K562 (cell line): ENCODE data around the gene SCAPER. TPM values are rescaled to one million over a fixed set of nuclear protein-coding genes. Genes with fewer than 3 reads are reported as not detected.

Source experiments
- ATAC-seq: fragments of 200-7000 bp; cut with Tn5 transposase; 3 replicates; pipeline ENCODE4 v1.9.1; 2020; ENCODE audit warnings: moderate library complexity
- BruUV-seq: library from RNA; stranded (reverse); fragments of 400-500 nt; replicated peaks from 2 replicates; lab custom pipeline; 2021; lab: Mats Ljungman, UMichigan
- CTCF ChIA-PET: fragments of 300-600 bp; formaldehyde crosslinking; extraction: SDS; loops from one replicate; lab custom pipeline; 2021; ENCODE audit warnings: low intra/inter-chr PET ratio; lab: Yijun Ruan, JAX
- POLR2A ChIA-PET: fragments of 300-600, 350-650 bp; sonication (Branson Sonifier 250); formaldehyde crosslinking; extraction: SDS; loops from one replicate; lab custom pipeline; 2021; ENCODE audit warnings: antibody characterized with exemption, inconsistent platforms; lab: Yijun Ruan, JAX
- DNase-seq, 4 experiments: peaks; one replicate each; pipeline versions ENCODE4 v3.0.0 to v3.0.0-alpha.2; 2011 to 2018; ENCODE audit warnings: low spot score in 3 of 4, mixed read lengths in 3 of 4; ENCODE audit errors: extremely low read depth in 1 of 4
- FAIRE-seq: peaks from 2 replicates; lab custom pipeline; 2011; peaks lifted over from hg19 to GRCh38; lab: Jason Lieb, UNC
- H2AFZ ChIP-seq: 2 replicates; pipeline ENCODE4 v1.6.0; 2011; ENCODE audit warnings: low read depth, low read length, control low read depth, inconsistent platforms
- H3K27ac ChIP-seq: fragments of 200-600 bp; 3 replicates; pipeline ENCODE4 v1.8.0; 2011; ENCODE audit warnings: low read depth, mild to moderate bottlenecking, control low read depth, inconsistent platforms, low read length, moderate library complexity, mixed read lengths; ENCODE audit errors: extremely low read depth
- H3K27me3 ChIP-seq, 2 experiments: fragments of 300-600 bp in 1 of 2; 2 replicates in 1 of 2; 3 replicates in 1 of 2; pipeline versions ENCODE4 v1.6.0 to v1.8.0; 2011; ENCODE audit warnings: inconsistent platforms in 2 of 2, low read length in 2 of 2, mild to moderate bottlenecking in 1 of 2, mixed read lengths in 1 of 2, moderate library complexity in 1 of 2; ENCODE audit not compliant: control insufficient read depth in 2 of 2, insufficient read depth in 2 of 2
- H3K36me3 ChIP-seq: fragments of 300-600 bp; 3 replicates; pipeline ENCODE4 v1.8.0; 2011; ENCODE audit warnings: mild to moderate bottlenecking, low read length, inconsistent platforms; ENCODE audit not compliant: control insufficient read depth, insufficient read depth
- H3K4me1 ChIP-seq, 2 experiments: fragments of 200-600 bp in 1 of 2; replicated peaks in 1 of 2; 2 replicates in 1 of 2; 3 replicates in 1 of 2; pipeline versions ENCODE4 v1.5.1 to v1.8.0; 2011; ENCODE audit warnings: inconsistent platforms in 2 of 2, low read length in 2 of 2, mild to moderate bottlenecking in 1 of 2, mixed read lengths in 1 of 2, moderate library complexity in 1 of 2; ENCODE audit not compliant: control insufficient read depth in 2 of 2, insufficient read depth in 2 of 2
- H3K4me2 ChIP-seq: 2 replicates; pipeline ENCODE4 v1.6.1; 2011; ENCODE audit warnings: low read length, control low read depth, inconsistent platforms, mixed read lengths; ENCODE audit not compliant: insufficient read depth
- H3K4me3 ChIP-seq: fragments of 200-600 bp; sonication (generic), shearing (Covaris generic); 2 replicates; pipeline ENCODE4 v1.5.1; 2016; ENCODE audit warnings: control low read depth, inconsistent platforms
- H3K79me2 ChIP-seq: fragments of 200-600 bp; 3 replicates; pipeline ENCODE4 v1.8.0; 2011; ENCODE audit warnings: low read length, inconsistent platforms; ENCODE audit not compliant: control insufficient read depth, insufficient read depth
- H3K9ac ChIP-seq, 2 experiments: 2 replicates each; pipeline versions ENCODE4 v1.6.0 to v1.6.1; 2011; ENCODE audit warnings: low read depth in 2 of 2, low read length in 2 of 2, control low read depth in 1 of 2, inconsistent platforms in 1 of 2, mild to moderate bottlenecking in 1 of 2, mixed read lengths in 1 of 2; ENCODE audit not compliant: insufficient read depth in 1 of 2
- H3K9me1 ChIP-seq: one replicate; pipeline ENCODE4 v1.6.0; 2011; ENCODE audit warnings: inconsistent platforms, mild to moderate bottlenecking, low read length, moderate library complexity; ENCODE audit not compliant: control insufficient read depth, insufficient read depth
- H3K9me3 ChIP-seq: replicated peaks from 2 replicates; pipeline ENCODE4 v1.5.1; 2011; ENCODE audit warnings: low read depth, low read length, inconsistent platforms; ENCODE audit not compliant: control insufficient read depth, insufficient read depth
- H4K20me1 ChIP-seq: replicated peaks from 2 replicates; pipeline ENCODE4 v1.6.1; 2011; ENCODE audit warnings: low read length, inconsistent platforms, mixed read lengths; ENCODE audit not compliant: control insufficient read depth, insufficient read depth
- DPF2 ChIP-seq: fragments of 450-650 bp; IDR thresholded peaks from 2 replicates; pipeline ENCODE4 v1.6.1; 2016
- ERF ChIP-seq: fragments of 450-650 bp; formaldehyde crosslinking; IDR thresholded peaks from 2 replicates; pipeline ENCODE4 v1.4.0; 2020; ENCODE audit warnings: mild to moderate bottlenecking, mixed read lengths
- ILK ChIP-seq: fragments of 450-650 bp; IDR thresholded peaks from 2 replicates; pipeline ENCODE4 v1.6.1; 2016; ENCODE audit warnings: missing genetic modification characterization, low read depth, mild to moderate bottlenecking, missing compliant biosample characterization, moderate library complexity, borderline replicate concordance
- NFYB ChIP-seq: IDR thresholded peaks from 2 replicates; pipeline ENCODE4 v1.6.1; 2011; ENCODE audit warnings: mild to moderate bottlenecking, moderate library complexity; ENCODE audit not compliant: insufficient read length; ENCODE audit errors: extremely low read depth
- OTX1 ChIP-seq: fragments of 450-650 bp; formaldehyde crosslinking; IDR thresholded peaks from 2 replicates; pipeline ENCODE4 v1.4.0; 2022; ENCODE audit warnings: mild to moderate bottlenecking
- RB1 ChIP-seq: fragments of 450-650 bp; IDR thresholded peaks from 2 replicates; pipeline ENCODE4 v1.6.1; 2017; ENCODE audit warnings: low read depth, mild to moderate bottlenecking
- RBM14 ChIP-seq: fragments of 200-400 bp; formaldehyde crosslinking; IDR thresholded peaks from 2 replicates; pipeline ENCODE4 v1.6.1; 2018; ENCODE audit warnings: low read depth, mild to moderate bottlenecking, low read length, moderate library complexity, borderline replicate concordance; ENCODE audit not compliant: insufficient read depth
- SAP30 ChIP-seq: fragments of 200-600 bp; sonication (generic); IDR thresholded peaks from 2 replicates; pipeline ENCODE4 v1.6.1; 2012; ENCODE audit warnings: borderline replicate concordance, low read depth, mild to moderate bottlenecking, moderate library complexity, low read length, control low read depth, inconsistent platforms; ENCODE audit not compliant: insufficient read depth, poor library complexity, severe bottlenecking
- SREBF2 ChIP-seq: sonication (generic); formaldehyde crosslinking; IDR thresholded peaks from 2 replicates; pipeline ENCODE4 v1.4.0; 2020; ENCODE audit warnings: mild to moderate bottlenecking, missing genetic modification reagents
- ZKSCAN1 ChIP-seq: fragments of 150-350 bp; IDR thresholded peaks from 2 replicates; pipeline ENCODE4 v1.6.1; 2016; ENCODE audit warnings: low read depth, low read length
- ZNF133 ChIP-seq: fragments of 250-450 bp; sonication (Bioruptor Pico); IDR thresholded peaks from 2 replicates; pipeline ENCODE4 v1.4.0; 2020; ENCODE audit warnings: mild to moderate bottlenecking
- ZNF197 ChIP-seq: fragments of 200-800 bp; sonication (Bioruptor generic); IDR thresholded peaks from 2 replicates; pipeline ENCODE4 v1.6.1; 2016; ENCODE audit warnings: low read depth, missing genetic modification characterization, missing compliant biosample characterization
- WGBS: fragments of 100-300 bp; shearing (Covaris generic); methylation state at CpG from one replicate; pipeline ENCODE4 v1.1.6; 2016; ENCODE audit warnings: low coverage, mixed read lengths; ENCODE audit not compliant: insufficient coverage; ENCODE audit errors: missing lambda C conversion rate; 5-methylcytosine and 5-hydroxymethylcytosine counted together
- in situ Hi-C: fragments of 300-500 bp; cut with MboI; formaldehyde crosslinking; loops from 4 replicates; pipeline ENCODE4 v1.15.0; 2018; ENCODE audit warnings: inconsistent platforms, mixed read lengths
- intact Hi-C: fragments of 100-400 bp; cut with micrococcal nuclease; formaldehyde crosslinking; loops from 2 replicates; pipeline ENCODE4 v1.14.2; 2022
- polyA plus RNA-seq, 8 experiments: library from polyadenylated mRNA; depleted of rRNA in 4 of 8; stranded (reverse) in 5 of 8; unstranded in 3 of 8; fragments of >200 nt; fragmentation: Nextera tagmentation in 2 of 8; fragmentation: Illumina TruSeq in 1 of 8; extraction: Ambion mirVana in 2 of 8; extraction: Trizol in 1 of 8; gene quantifications; 2 replicates each; pipeline versions ENCODE4 v1.2.1 to v1.2.3, GENCODE V29; 2011 to 2014; ENCODE audit warnings: inconsistent platforms in 1 of 8, missing spikeins in 1 of 8
- total RNA-seq, 7 experiments: library from RNA; depleted of rRNA in 6 of 7; stranded (reverse); fragments of >200 nt in 6 of 7; fragmentation: Illumina TruSeq in 2 of 7; extraction: Trizol in 2 of 7; gene quantifications; 2 replicates each; pipeline versions ENCODE4 v1.2.1 to v1.2.3, GENCODE V29; 2011 to 2021; ENCODE audit warnings: low replicate concordance in 1 of 7
- TF ChIP-seq, protein P1 (sequence below): sonication (generic); formaldehyde crosslinking; IDR thresholded peaks from 2 replicates; pipeline ENCODE4 v1.8.1; 2023; ENCODE audit warnings: mild to moderate bottlenecking, missing genetic modification reagents

Gene SCAPER
- total and polyA plus RNA-seq, 9 of the 15 experiments (the other 6 are each of a cell fraction or from before 2014, with no cell fraction given) = 1.3 to 5.7 (median 3.2) TPM

DNA sequence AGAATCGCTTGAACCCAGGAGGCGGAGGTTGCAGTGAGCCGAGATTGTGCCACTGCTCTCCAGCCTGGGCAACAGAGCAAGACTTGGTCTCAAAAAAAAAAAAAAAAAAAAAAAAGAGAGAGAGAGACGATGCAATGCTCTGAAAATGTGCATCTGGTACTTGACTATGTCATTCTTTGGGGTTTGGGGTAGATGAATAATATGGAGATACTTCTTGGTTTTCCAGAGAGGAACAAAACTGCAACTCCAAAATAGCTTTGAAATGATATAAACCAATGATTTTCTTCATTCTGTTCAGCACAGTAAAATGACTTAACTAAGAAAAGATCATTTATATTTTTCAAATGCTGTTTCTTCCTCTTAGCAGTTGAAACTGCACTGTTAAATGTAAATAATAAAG lies 409.7 kb downstream of the SCAPER start:
- no peaks in the 10 kb centered on the region for H4K20me1 ChIP-seq
- H3K9me1 ChIP-seq = no peaks in the 10 kb centered on the region
- no peak overlapping the region for H3K27ac ChIP-seq
- ChIA-PET POLR2A (no interaction called here), CTCF (no interaction called here)
- no peak for ATAC-seq
- H3K9ac ChIP-seq = no peak overlapping the region
- H3K4me3 ChIP-seq = no peak overlapping the region
- TF ChIP-seq SAP30 = no peak
- TF ChIP-seq RBM14 = no peak
- TF ChIP-seq ERF = no peak
- TF ChIP-seq ILK (tag) = no peak
- TF ChIP-seq NFYB = no peak
- TF ChIP-seq ZKSCAN1 = no peak
- TF ChIP-seq ZNF197 (CRISPR knock-in tag) = no peak
- no peak for TF ChIP-seq ZNF133 (CRISPR knock-in tag)
- TF ChIP-seq DPF2 = no peak
- no peak for TF ChIP-seq RB1
- no peak for TF ChIP-seq OTX1
- TF ChIP-seq, protein P1, sequence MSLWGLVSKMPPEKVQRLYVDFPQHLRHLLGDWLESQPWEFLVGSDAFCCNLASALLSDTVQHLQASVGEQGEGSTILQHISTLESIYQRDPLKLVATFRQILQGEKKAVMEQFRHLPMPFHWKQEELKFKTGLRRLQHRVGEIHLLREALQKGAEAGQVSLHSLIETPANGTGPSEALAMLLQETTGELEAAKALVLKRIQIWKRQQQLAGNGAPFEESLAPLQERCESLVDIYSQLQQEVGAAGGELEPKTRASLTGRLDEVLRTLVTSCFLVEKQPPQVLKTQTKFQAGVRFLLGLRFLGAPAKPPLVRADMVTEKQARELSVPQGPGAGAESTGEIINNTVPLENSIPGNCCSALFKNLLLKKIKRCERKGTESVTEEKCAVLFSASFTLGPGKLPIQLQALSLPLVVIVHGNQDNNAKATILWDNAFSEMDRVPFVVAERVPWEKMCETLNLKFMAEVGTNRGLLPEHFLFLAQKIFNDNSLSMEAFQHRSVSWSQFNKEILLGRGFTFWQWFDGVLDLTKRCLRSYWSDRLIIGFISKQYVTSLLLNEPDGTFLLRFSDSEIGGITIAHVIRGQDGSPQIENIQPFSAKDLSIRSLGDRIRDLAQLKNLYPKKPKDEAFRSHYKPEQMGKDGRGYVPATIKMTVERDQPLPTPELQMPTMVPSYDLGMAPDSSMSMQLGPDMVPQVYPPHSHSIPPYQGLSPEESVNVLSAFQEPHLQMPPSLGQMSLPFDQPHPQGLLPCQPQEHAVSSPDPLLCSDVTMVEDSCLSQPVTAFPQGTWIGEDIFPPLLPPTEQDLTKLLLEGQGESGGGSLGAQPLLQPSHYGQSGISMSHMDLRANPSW = no peak
- TF ChIP-seq SREBF2 (CRISPR knock-in tag) = no peak
- in situ Hi-C loops = no loop called here
- H3K27me3 ChIP-seq = no peaks in the 10 kb centered on the region
- H3K36me3 ChIP-seq = no peaks in the 10 kb centered on the region
- no peak overlapping the region for H3K4me2 ChIP-seq
- intact Hi-C loops = no loop called here
- no peaks in the 10 kb centered on the region for H3K79me2 ChIP-seq
- H3K4me1 ChIP-seq = no peaks in the 10 kb centered on the region
- no peak for FAIRE-seq
- no CpG with 5 or more reads among the region's 4 CpGs for WGBS
- H2AFZ ChIP-seq = no peak overlapping the region
- no peak for DNase-seq
- no TSS peak for BruUV-seq
- H3K9me3 ChIP-seq = no peaks in the 10 kb centered on the region
